Chondrocyte (in vitro differentiated cells): ENCODE data around the gene STUB1. TPM values are rescaled to one million over a fixed set of nuclear protein-coding genes. Genes with fewer than 3 reads are reported as not detected.
A peak's percentile ranks its signal among the peaks of the same experiment; 100 is the strongest.

Experiments used
- DNase-seq: peaks from one replicate; pipeline ENCODE4 v3.0.0; 2021; ENCODE audit warnings: mixed read lengths, low spot score
- H3K27ac Mint-ChIP-seq: one replicate; pipeline ENCODE4 v1.8.0; 2021; ENCODE audit warnings: mild to moderate bottlenecking, moderate library complexity, mixed read lengths; ENCODE audit not compliant: unreplicated experiment
- H3K27me3 Mint-ChIP-seq: 2 replicates; pipeline ENCODE4 v1.8.0; 2021; ENCODE audit warnings: low read depth, mixed read lengths
- H3K36me3 Mint-ChIP-seq: 2 replicates; pipeline ENCODE4 v1.8.0; 2021; ENCODE audit warnings: low read depth, mixed read lengths
- H3K4me1 Mint-ChIP-seq: 2 replicates; pipeline ENCODE4 v1.8.0; 2021; ENCODE audit warnings: low read depth, mild to moderate bottlenecking, mixed read lengths
- H3K4me3 Mint-ChIP-seq: one replicate; pipeline ENCODE4 v1.8.0; 2021; ENCODE audit warnings: mild to moderate bottlenecking, moderate library complexity, mixed read lengths; ENCODE audit not compliant: unreplicated experiment
- H3K9me3 Mint-ChIP-seq: 2 replicates; pipeline ENCODE4 v1.8.0; 2021; ENCODE audit warnings: low read depth, mixed read lengths
- total RNA-seq: library from RNA; stranded (reverse); gene quantifications from 3 replicates; pipeline ENCODE4 v1.2.1, GENCODE V29; 2021
- TF ChIP-seq, protein P1 (sequence below): fragments of 200-600 bp; sonication (generic); IDR thresholded peaks from 2 replicates; pipeline ENCODE4 v1.5.0; 2021; ENCODE audit warnings: antibody characterized with exemption, mild to moderate bottlenecking, moderate library complexity

The STUB1 gene
- total RNA-seq, 1 donor from 2014 or later: 89.7 TPM

DNA sequence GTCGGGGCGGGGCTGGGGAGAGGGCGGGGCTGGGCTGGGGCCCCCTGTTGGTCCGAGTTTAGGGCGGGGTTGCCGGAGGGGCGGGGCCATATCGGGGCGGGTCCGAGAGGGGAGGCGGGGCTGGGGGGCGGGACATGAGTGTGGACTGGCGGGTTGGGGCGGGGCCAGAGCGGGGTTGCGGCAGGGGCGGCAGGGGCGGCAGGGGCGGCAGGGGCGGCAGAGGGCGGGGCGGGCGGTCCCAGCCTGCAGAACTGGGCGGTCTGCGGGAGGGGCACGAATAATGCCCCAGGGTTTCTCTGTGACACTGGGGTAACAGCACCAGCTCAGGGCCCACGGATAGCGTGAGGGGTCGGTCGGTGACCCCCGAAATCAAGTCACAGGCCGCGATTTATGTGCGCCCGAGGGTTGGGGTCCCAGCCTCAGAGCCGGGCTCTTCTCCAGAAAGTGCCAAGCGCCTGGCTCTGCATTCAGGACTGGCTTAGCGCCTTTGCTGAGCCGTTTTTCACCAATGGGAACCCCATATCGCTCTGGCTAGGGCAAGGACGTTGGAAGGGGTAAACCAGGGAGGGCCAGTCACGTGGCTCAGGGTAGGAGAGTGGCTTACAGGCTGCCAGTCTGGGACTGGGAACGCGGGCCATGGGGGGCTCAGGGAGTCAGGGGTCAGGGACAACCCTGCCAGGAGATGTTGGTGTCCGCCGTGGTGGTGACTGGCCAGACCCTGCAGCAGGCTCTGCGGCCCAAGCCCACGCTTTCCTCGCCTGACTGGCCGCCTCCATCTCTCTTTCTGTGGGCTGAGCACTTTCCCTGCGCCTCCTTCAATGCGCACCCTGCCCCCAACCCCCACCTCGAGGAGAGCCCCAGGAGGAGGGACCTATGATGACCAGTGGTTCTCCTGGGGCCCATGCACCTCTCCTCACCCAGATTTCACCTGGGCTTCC lies 42.9 kb upstream of the STUB1 start:
- H3K27ac Mint-ChIP-seq: peak overlapping the region; percentile 98
- H3K4me1 Mint-ChIP-seq: peaks cover 8% of the 10 kb centered on the region
- H3K4me3 Mint-ChIP-seq: peak overlapping the region; percentile 84
- DNase-seq: no peak
- TF ChIP-seq, protein P1, sequence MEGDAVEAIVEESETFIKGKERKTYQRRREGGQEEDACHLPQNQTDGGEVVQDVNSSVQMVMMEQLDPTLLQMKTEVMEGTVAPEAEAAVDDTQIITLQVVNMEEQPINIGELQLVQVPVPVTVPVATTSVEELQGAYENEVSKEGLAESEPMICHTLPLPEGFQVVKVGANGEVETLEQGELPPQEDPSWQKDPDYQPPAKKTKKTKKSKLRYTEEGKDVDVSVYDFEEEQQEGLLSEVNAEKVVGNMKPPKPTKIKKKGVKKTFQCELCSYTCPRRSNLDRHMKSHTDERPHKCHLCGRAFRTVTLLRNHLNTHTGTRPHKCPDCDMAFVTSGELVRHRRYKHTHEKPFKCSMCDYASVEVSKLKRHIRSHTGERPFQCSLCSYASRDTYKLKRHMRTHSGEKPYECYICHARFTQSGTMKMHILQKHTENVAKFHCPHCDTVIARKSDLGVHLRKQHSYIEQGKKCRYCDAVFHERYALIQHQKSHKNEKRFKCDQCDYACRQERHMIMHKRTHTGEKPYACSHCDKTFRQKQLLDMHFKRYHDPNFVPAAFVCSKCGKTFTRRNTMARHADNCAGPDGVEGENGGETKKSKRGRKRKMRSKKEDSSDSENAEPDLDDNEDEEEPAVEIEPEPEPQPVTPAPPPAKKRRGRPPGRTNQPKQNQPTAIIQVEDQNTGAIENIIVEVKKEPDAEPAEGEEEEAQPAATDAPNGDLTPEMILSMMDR: no peak
- H3K36me3 Mint-ChIP-seq: no peaks in the 10 kb centered on the region
- no peaks in the 10 kb centered on the region for H3K27me3 Mint-ChIP-seq
- no peaks in the 10 kb centered on the region for H3K9me3 Mint-ChIP-seq

DNA sequence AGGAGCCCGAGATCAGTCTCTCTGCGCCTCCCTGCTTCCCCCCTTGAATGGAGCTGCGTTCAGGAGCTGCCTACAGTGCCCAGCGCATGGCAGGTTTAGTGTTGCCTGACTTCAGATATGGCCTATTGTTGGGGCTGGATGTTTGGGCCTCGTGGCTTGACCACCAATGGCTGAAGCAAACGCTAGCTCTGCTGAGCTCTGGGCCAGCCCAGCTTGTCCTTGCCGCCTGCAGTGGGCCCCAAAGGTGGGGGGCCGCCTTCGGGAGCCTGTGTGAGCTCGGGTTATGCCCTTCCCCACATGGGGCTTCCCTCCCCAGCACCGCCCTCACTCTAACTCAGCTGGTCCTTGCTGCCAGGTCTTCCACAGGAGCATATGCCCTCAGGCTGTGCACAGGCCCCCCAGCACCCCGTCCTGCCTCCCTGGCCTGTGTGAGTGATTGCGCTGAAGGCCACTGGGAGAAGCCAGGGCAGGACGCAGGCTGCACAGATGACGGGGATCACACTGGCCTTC lies 42.1 kb upstream of the STUB1 start:
- no peak overlapping the region for H3K4me3 Mint-ChIP-seq
- no peak for DNase-seq
- no peak overlapping the region for H3K27ac Mint-ChIP-seq
- H3K4me1 Mint-ChIP-seq: peaks cover 14% of the 10 kb centered on the region
- no peaks in the 10 kb centered on the region for H3K27me3 Mint-ChIP-seq
- TF ChIP-seq, protein P1: no peak
- H3K36me3 Mint-ChIP-seq: no peaks in the 10 kb centered on the region
- no peaks in the 10 kb centered on the region for H3K9me3 Mint-ChIP-seq

DNA sequence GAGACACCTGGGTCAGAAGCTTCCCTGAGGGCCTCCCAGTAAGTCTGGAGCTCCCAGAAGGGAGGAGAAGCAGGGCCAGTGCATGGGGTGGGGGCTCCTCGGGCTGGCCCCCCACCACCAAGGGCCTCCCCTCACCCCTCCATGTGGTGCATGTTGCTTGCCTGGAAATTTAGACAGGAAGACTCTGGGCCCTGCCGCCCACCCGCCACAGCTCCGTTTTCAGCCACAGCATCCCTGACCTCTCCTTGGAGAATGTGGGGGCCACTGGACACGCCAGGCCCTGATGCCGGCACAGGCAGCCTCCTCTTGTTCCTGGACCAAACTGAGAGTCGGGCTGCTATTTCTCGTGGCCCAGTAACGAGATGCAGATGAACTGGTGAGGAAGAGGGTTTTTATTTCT lies 41.4 kb upstream of the STUB1 start:
- H3K27ac Mint-ChIP-seq: no peak overlapping the region
- no peaks in the 10 kb centered on the region for H3K36me3 Mint-ChIP-seq
- no peaks in the 10 kb centered on the region for H3K9me3 Mint-ChIP-seq
- no peak for DNase-seq
- TF ChIP-seq, protein P1: no peak
- H3K27me3 Mint-ChIP-seq: no peaks in the 10 kb centered on the region
- peaks cover 14% of the 10 kb centered on the region for H3K4me1 Mint-ChIP-seq
- no peak overlapping the region for H3K4me3 Mint-ChIP-seq

DNA sequence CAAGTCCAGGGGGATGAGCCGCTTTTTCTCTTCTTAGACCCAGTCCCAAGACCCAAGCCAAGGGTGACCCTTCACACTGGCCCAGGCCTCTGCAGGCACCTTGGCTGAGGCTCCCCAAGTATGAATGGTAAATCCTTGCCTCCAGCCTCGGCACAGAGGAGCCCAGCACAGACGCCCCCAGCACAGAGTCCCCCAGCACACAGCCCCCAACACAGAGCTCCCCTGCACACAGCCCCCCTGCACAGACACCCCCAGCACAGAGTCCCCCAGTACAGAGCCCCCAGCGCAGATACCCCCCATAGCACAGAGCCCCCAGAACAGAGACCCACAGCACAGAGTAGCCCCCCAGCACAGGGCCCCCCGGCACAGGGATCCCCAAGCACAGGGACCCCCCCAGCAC lies 39.6 kb upstream of the STUB1 start:
- Mint-ChIP-seq H3K36me3 (no peaks in the 10 kb centered on the region), H3K27ac (no peak overlapping the region), H3K27me3 (no peaks in the 10 kb centered on the region), H3K4me3 (peak overlapping the region; percentile 22), H3K9me3 (no peaks in the 10 kb centered on the region), H3K4me1 (peaks cover 8% of the 10 kb centered on the region)
- TF ChIP-seq, protein P1: no peak
- no peak for DNase-seq

DNA sequence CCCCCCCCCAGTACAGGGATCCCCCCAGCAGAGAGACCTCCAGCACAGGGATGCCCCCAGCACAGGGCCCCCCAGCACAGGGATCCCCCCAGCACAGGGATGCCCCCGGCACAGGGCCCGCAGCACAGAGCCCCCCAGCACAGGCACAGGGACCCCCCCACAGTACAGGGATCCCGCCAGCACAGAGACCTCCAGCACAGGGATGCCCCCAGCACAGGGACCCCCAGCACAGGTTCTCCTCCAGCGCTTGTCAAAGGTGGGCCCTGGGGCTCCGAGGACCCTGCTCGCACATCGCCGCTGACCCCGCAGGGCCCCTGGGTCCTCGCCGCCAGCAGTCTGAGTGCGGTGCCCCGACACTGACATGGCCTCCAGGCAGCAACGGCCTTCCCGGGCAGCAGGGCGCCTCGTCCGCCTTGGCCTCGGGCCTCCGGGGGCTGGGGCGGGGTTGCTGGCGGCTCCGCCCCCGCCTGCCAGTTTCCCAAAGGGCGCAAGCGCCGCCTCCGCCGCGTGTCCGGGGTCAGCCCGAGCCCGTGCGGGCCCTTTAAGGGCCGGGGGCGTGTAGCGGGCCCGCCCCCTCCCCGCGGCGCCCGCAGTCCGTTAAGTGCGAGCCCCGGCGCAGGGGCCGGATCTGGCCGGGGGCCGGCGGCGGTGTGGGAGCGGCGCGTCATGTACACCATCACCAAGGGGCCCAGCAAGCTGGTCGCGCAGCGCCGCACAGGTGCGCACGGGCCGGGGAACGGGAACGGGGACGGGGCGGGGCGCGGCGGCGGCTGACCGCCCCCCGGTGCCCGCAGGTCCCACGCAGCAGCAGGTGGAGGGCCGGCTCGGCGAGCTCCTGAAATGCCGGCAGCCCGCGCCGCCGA lies 38.7 kb upstream of the STUB1 start, which contains the start of gene MCRIP2:
Gene MCRIP2, plus strand, starts transcription at position 503 of the 863 bp plus-strand sequence. Its CDS starts 164 bp downstream, at position 667.
- peaks cover 6% of the 10 kb centered on the region for H3K4me1 Mint-ChIP-seq
- no peaks in the 10 kb centered on the region for H3K27me3 Mint-ChIP-seq
- peak within 1 kb of the TSS; percentile 66 for H3K4me3 Mint-ChIP-seq

More for the DNA sequence above, 38.7 kb upstream of the STUB1 start, which contains the start of gene MCRIP2:
- Mint-ChIP-seq H3K9me3 (no peaks in the 10 kb centered on the region), H3K36me3 (no peaks in the 10 kb centered on the region), H3K27ac (no peak within 1 kb of the TSS)
- TF ChIP-seq, protein P1: no peak
- no peak for DNase-seq
